NK-92 (cell line): ENCODE measurements around the gene TMEM108.

ENCODE experiments used
- DNase-seq: peaks from one replicate; lab custom pipeline; 2025; ENCODE audit not compliant: unreplicated experiment; lab: John Stamatoyannopoulos, UW

The TMEM108 gene

DNA sequence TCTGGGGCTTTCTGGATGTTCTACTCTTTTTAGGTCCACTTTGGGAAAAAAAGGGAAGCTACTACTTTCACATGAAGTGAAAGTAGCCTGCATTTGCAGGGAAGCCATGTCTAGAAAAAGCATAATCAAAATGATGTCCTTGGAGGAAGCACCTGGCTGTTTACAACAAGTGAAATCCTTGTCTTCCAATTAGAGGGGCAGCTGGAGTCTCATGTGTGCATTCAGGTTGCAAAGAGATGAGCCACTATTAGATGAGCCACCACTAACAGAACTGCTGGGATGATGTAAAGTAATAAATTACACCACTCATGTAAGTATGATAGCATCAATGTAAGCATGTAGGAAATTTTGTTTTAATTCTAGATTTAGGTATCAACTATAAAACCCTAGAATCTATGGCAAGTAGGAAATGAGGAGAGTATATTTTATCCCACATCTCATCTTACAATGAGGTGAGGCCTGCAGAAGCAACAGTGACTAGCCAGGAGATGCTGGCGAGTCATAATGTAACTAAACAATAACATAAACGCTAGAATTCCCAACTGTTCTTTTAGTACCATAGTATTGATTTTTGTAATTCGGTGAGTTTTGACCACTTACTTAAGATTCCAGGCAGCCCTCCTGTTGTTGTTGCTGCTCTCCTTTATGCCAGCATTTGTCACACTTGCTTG, 75.9 kb downstream of the TMEM108 start:
- DNase-seq: no peak

- no peak for DNase-seq
Measured at GRCh38 chr3:133115176-133115575, 77.0 kb downstream of the TMEM108 start.

DNA sequence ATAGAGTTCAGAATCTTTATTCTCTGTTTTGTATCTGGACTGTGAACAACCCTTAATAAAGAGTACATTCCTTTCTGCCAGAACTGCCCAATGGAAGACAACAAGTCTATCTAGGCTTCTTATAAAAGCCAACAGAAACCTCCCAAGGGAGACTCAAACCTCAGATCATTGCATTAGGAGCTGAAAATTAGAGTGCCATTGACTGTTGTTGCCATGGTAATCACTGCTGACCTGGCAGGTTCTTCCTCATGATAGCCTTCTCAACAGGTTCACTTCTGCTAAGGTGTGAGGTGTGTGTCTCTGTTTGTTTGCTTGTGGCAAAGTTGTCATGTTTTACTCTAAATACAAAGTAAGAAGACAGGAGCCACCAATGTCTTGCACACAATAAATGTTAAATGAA, 79.2 kb downstream of the TMEM108 start:
- DNase-seq: no peak

- no peak for DNase-seq
Measured at GRCh38 chr3:133119176-133119575, 81.0 kb downstream of the TMEM108 start.

DNA sequence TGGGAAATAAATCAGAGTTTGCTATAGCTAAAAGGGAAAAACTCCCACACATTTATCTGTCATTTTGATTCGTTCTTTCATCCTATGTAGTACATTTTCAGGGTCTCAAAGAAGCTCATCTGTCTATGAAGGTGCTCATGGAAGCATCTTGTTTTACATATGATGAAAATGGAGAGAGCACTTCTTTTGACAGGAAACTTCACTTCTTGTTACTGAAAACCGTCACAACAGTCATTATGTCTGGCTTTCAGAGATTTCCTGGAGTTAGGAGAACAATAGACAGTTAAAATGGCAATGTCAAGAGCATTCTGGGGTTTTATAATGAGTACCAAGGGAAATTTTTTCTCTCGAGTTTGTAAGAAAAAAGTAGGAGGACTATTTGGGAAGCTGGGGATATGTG, 83.3 kb downstream of the TMEM108 start:
- no peak for DNase-seq

DNA sequence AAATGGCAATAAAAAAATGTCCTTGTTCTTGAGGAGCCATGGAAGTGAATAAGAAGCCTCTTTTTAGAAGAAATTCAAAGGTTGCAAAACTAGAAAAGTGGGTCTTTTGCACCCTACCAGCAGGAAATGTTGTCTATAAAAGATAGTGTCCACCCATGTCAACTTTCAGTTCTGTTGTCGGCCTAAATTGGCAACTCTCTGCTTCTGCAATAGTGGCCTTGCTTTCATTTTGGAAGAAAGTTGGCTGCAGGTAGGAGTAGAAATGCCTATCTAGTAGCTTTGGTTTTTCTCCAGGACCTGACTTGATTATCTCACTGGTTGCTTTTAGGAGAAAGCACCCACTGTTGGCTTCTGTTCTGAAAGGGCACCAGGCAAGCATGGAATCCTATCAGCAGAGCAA, 85.4 kb downstream of the TMEM108 start:
- DNase-seq: no peak

DNA sequence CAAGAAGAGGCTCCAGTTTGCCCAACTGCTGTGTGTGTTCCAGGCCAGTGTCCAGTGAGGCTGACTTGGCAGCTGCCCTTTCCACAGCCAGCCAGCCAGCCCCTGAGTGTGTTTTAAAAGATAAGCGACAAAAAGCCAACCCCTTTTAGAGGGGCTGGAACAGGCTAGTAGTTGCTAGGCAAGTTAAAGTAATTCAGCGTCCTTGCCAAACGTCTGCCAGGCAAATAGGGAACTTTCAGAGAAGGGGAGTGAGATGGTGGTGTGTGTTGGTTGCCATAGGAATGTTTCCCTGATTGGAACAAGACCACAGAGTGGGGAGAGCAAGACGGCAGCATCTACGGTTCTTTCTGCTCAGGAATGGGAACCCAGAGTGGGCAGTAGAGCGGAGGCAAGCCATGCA, 86.3 kb downstream of the TMEM108 start:
- no peak for DNase-seq

- DNase-seq: no peak
Measured at GRCh38 chr3:133125171-133125570, 87.0 kb downstream of the TMEM108 start.

DNA sequence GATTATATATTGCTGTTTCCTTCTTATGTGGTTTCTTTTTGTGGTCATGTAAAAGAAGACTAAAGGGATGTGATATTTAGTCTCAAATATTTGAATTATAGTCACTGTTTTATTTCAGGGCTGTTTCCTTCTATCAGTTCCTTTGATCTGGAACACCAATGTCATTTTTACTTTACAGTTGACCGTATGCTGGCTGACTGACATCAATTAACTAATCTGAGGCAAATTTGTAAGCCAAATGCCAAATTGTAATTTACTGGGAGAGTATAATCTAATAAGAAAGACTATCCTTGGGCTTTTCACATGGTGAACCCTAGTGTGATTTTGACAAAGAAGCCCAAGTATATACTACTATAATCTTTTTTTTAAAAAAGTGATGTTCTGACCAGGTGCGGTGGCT, 87.6 kb downstream of the TMEM108 start:
- DNase-seq: no peak

DNA sequence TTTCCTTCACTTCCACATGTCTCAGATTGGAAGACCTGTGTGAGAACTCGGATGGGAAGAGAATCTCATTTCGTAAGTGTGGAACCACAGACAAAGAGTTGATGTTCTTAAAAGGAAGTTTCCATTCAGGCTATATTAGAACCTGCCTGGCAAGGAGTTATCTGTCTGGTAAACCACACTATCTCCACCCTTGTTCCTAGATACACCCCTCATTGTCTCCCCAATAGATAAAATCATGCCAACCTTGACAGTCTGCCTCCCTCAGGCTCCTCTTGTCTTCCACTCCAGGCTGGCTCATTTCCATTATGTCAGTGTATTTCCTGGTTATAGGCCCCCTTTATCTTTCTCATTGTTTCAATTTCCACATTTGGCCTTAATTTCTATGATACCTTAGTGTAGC, 89.2 kb downstream of the TMEM108 start:
- DNase-seq: no peak

GRCh38 chr3:133130168-133130567, 92.0 kb downstream of the TMEM108 start:
- DNase-seq: no peak

- no peak for DNase-seq
Measured at GRCh38 chr3:133135306-133135705, 97.1 kb downstream of the TMEM108 start.

GRCh38 chr3:133136114-133137041, 98.2 kb downstream of the TMEM108 start:
- DNase-seq: no peak

DNA sequence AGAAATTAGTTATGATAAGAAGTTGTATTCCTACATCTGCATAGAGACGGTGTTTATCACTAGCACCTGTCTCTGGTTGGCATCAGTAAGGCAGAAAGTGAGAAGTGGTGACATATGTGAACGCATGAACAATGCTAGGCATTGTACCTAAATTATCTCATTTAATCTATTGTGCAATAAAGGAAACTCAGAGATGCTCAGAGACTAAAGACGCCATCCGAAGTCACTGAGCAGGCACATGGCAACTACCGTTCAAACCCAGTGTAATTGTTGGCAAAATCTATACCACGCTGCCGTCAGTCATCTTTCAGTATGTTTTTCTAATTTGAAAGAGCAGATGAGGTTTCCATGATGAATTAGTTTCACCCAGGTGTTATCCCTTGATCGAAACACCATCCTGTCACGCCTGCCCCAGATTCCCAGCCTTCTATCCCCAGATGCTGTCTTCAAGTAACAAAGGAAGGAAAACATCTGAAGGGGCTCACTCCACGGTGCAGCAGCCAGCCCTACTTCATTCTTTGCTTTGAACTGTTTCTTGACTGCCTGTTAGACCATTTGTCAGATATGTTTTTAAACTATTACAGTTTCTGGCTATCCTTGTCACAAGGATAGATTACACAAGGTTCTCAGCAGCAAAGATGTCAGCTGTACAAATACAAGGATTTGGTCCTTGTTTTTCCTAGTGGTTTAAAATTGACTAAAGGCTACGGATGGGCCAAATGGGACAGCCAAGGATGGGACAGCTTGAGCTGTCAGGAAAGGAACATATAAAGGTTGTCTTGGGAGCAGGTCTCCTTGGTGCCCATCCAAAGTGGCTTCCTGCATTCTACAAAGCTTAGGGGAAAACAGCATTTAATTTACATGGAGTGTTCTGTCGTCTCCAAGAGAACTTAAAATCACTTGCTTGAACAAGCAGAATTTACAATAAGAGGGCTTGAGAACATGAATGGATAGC, 99.1 kb downstream of the TMEM108 start:
- no peak for DNase-seq

DNA sequence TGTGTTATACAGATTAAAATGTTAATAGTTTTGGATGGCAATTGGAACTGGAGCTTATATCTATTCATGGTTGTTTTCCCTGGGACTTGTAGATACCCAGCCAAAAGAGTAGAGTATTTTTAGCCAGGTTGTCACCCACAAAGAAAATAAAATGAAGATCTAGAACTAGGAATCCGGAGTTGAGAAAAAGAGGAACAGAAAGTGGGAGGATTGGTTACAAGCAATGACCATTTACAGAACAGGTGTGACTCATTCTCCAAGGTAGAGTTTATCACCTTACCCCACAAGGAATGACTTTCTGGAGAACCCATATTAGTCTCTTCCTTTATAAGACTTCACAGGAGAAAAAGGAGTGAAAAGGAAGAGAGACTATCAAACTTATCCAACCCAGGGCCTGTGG, 99.8 kb downstream of the TMEM108 start:
- DNase-seq: no peak

DNA sequence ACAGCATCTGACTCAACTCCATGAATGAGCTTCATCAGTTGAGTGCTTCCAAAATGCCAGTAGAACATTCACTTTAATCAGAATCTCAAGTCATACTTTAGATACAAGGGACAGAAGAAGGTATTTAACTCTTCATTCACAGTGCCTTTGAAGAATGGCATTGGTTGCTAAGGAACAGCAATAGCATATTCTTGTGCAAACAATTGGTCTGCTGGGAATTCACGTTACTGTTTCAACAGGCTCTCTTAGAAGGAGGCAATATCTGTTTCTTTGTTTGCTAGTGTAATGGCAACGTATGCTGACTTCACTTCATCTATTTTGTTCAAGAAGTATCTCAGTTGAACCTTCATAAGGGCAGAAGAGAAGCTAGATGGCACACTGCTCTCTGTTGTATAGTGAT, 113.9 kb downstream of the TMEM108 start:
- no peak for DNase-seq

DNA sequence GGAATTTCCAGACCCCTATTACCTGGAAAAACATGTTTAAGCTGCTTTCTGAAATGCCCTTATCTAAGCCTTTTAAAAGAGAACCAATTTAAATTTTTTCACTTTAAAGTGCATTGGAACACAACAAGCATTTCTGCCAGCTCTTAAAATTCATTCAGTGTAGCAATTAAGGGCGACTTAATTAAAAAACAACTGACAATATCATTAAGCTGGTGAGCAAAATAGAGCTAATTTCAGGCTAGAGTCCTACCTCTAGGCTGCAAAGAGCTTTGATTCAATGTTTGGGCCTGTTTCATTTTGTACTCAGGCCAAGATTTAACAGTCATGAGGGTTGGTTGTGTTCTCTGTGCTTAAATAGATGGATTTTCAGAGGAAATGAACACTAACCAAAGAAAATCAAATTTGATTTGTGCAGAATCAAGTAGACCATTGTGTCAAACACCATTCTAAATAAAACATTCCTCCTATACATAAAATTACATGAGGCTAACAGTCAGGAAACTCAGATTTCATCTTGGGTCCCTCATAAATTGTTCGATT, 114.6 kb downstream of the TMEM108 start:
- no peak for DNase-seq

GRCh38 chr3:133153382-133153781, 115.2 kb downstream of the TMEM108 start:
- no peak for DNase-seq

DNA sequence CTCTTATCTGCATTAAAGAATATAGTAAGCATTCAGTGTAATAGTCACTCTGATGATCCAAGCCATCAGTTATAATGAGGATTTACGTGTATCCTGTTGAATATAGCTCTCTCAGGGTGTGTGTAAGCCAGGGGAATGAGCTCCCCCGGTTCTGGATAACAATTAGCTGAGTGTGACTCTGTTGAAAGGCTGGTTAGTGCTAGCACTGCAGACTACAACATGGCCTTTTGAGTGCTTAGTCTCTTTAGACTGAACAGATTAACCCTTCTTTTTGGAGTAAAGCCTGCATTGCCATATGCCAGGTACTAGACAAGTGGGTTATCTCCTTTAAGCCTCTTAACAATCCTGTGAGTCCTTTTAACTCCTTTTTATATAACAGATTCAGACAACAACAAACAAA, 119.5 kb downstream of the TMEM108 start:
- no peak for DNase-seq

DNA sequence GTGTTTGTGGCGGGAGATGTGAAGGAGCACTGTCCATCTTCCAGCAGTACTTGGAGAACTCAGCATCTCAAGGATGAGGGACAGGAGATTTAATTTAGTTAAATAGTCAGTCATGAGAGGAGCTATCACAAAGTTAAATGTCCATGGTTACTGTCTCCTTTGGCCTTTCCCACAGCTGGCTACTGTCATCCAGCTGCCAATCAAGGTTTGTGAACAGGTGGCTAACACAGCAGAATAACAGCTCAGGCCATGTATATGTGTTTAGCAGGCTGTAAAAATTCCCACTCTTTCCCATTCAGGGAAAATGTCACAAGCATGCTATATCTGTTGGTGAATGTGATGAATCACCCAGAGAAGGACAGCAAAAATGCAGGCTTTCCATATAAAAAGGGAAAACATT, 120.5 kb downstream of the TMEM108 start:
- no peak for DNase-seq
